OCI-LY3 (cell line): ENCODE data around the gene OGG1.

Source experiments
- CTCF ChIP-seq: fragments of 200-600, 300-600 bp; sonication (generic); IDR thresholded peaks from 2 replicates; pipeline ENCODE4 v1.5.1; 2014; ENCODE audit warnings: antibody characterized with exemption, low read length, low read depth
- EZH2phosphoT487 ChIP-seq: fragments of 200-600 bp; shearing (Covaris generic); IDR thresholded peaks from 2 replicates; pipeline ENCODE4 v1.6.1; 2018; ENCODE audit warnings: antibody characterized with exemption, mixed run types, low read depth

GRCh38 chr3:9757427-9757826 is 7.7 kb downstream of the OGG1 start:
- TF ChIP-seq CTCF (no peak), EZH2phosphoT487 (no peak)
